ENCODE data around the gene DDX53.

DNA sequence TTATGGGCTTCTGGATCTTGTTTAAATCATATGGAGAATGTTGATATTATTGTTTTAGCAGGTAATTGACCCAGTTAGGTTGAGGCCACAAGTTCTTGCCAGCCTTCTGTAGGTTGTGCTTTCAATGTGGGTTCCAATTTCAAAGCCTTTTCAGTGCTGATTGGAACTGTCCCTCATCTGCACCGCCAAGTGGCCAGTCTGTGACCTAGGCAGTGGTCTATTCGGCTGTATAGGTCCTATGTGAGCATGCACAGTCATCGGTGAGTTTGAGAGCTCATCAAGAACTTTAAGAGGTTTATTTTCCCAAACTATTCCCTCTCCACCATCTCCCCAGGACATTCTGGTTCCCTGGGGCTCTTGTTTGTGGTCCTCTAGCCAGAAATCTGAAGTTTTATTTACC is 35.7 kb downstream of the DDX53 start:
- TF ChIP-seq, protein P1, sequence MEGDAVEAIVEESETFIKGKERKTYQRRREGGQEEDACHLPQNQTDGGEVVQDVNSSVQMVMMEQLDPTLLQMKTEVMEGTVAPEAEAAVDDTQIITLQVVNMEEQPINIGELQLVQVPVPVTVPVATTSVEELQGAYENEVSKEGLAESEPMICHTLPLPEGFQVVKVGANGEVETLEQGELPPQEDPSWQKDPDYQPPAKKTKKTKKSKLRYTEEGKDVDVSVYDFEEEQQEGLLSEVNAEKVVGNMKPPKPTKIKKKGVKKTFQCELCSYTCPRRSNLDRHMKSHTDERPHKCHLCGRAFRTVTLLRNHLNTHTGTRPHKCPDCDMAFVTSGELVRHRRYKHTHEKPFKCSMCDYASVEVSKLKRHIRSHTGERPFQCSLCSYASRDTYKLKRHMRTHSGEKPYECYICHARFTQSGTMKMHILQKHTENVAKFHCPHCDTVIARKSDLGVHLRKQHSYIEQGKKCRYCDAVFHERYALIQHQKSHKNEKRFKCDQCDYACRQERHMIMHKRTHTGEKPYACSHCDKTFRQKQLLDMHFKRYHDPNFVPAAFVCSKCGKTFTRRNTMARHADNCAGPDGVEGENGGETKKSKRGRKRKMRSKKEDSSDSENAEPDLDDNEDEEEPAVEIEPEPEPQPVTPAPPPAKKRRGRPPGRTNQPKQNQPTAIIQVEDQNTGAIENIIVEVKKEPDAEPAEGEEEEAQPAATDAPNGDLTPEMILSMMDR (IDR thresholded peaks at IDR 0.05): no peak
- no peak for TF ChIP-seq EZH2 (IDR thresholded peaks at IDR 0.05; ENCODE audit: borderline replicate concordance, insufficient read depth, low read depth, low read length, poor library complexity, severe bottlenecking)

All from B cell (primary cell).